Activated CD4-positive, alpha-beta T cell treated with anti-CD3 and anti-CD28 coated beads, Interleukin-2, amount 10 ng/mL, durations not matched to agents 24 days and 14 days (primary cell): ENCODE results near the gene OSM. TPM values are rescaled to one million over a fixed set of nuclear protein-coding genes. Genes with fewer than 3 reads are reported as not detected.

Experiments
- DNase-seq: peaks from one replicate; pipeline ENCODE4 v3.0.0; 2022
- H3K27ac Mint-ChIP-seq: one replicate; pipeline ENCODE4 v1.8.0; 2022; ENCODE audit warnings: mild to moderate bottlenecking, mixed read lengths
- H3K27me3 Mint-ChIP-seq: one replicate; pipeline ENCODE4 v1.8.0; 2022; ENCODE audit warnings: mixed read lengths
- H3K36me3 Mint-ChIP-seq: one replicate; pipeline ENCODE4 v1.8.0; 2022; ENCODE audit warnings: low read depth, mild to moderate bottlenecking, mixed read lengths
- H3K4me1 Mint-ChIP-seq: one replicate; pipeline ENCODE4 v1.8.0; 2021; ENCODE audit warnings: mixed read lengths
- H3K4me3 Mint-ChIP-seq: one replicate; pipeline ENCODE4 v1.8.0; 2022; ENCODE audit warnings: mild to moderate bottlenecking, moderate library complexity, mixed read lengths
- H3K9me3 Mint-ChIP-seq: one replicate; pipeline ENCODE4 v1.8.0; 2021; ENCODE audit warnings: mixed read lengths
- intact Hi-C: fragments of 100-400 bp; cut with micrococcal nuclease; formaldehyde crosslinking; loops from one replicate; pipeline ENCODE4 v1.15.1; 2023
- total RNA-seq: library from RNA; stranded (reverse); gene quantifications from 2 replicates; pipeline ENCODE4 v1.2.3, GENCODE V29; 2022

The OSM gene
- total RNA-seq, 1 donor from 2014 or later = 62.8 TPM

GRCh38 chr22:30254314-30254713, 12.3 kb downstream of the OSM start:
- Mint-ChIP-seq H3K4me1 (peaks cover 50% of the 10 kb centered on the region), H3K36me3 (no peaks in the 10 kb centered on the region), H3K27ac (peak overlapping the region; percentile 34), H3K9me3 (no peaks in the 10 kb centered on the region), H3K27me3 (no peaks in the 10 kb centered on the region), H3K4me3 (no peak overlapping the region)
- DNase-seq = no peak
- intact Hi-C loops = no loop called here

DNA sequence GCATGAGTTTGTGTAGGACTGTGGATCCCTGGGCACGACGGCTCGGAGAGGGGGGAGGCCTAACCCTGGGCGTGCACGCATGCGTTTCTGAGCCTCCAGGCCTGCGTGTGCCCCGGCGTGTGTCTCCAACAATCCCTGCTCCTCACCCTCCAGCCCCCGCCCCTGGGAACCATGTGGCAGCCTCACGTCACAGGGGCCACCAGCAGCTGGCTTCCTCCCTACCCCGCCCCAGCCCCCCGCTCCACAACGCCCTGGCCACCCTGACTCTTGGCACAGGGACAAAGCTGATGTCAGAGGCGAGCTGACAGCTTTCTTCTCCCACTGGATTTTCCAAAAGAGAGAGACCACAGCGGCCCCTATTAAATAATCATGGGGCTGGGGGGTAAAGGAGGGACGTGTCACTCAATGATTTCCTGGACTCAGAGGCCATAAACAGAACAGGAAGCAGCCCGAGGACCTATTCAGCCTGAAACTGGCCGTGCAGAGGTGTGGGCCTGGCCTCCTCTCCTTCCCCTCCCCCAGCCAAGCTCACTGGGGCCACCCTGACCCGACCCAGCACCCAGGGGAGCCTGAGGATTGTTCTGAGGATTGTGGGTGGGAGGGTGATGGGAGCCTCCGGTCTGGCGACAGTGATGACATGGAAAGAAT, 13.3 kb downstream of the OSM start:
- H3K36me3 Mint-ChIP-seq = no peaks in the 10 kb centered on the region
- no peaks in the 10 kb centered on the region for H3K27me3 Mint-ChIP-seq
- intact Hi-C loops = no loop called here
- no peaks in the 10 kb centered on the region for H3K9me3 Mint-ChIP-seq
- H3K4me3 Mint-ChIP-seq = peak overlapping the region; percentile 9
- no peak for DNase-seq
- peak overlapping the region; percentile 69 for H3K27ac Mint-ChIP-seq
- H3K4me1 Mint-ChIP-seq = peaks cover 50% of the 10 kb centered on the region

DNA sequence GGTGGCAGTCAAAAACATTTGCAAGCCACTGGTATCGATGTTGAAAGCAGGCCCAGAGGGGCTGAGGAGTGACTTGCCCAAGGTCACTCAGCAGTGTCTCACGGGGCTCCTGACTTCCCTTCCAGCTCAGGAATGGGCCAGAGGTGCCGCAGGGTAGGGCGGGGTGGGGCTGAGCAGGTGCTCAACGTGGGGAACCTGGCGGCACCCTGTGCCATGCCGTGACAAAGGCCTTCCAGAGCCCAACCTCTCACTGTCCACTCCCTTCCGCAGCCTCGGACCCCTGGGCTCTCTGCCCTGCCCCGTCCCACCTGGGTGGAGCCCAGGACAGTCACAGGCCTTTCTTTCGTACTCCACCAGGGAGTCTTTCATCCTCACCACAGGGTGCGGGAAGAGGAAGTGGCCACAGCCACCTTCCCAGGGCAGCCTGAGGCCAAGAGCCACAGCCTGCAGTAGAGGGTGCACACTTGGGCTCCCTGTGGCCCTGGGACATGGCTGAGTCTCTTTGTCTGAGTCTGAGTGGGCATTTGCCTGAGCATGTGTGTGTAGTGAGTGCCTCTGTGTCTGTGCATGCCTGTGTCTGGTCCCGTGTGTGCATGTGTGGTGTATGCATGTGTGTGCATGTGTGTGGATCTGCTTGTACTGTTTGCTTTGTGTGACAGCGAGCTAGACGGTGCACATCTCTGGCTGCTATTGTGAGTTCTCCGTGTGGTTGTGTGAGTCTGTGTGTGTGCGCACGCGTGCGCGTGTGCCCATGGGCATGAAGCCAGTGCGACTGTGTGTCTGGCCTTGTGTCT, 14.0 kb downstream of the OSM start:
- intact Hi-C loops = no loop called here
- Mint-ChIP-seq H3K4me1 (peaks cover 52% of the 10 kb centered on the region), H3K36me3 (no peaks in the 10 kb centered on the region), H3K4me3 (peak overlapping the region; percentile 9), H3K9me3 (no peaks in the 10 kb centered on the region), H3K27ac (peak overlapping the region; percentile 52), H3K27me3 (no peaks in the 10 kb centered on the region)
- DNase-seq = no peak

- no peaks in the 10 kb centered on the region for H3K36me3 Mint-ChIP-seq
- intact Hi-C loops = no loop called here
- H3K27me3 Mint-ChIP-seq = no peaks in the 10 kb centered on the region
- peaks cover 60% of the 10 kb centered on the region for H3K4me1 Mint-ChIP-seq
- H3K9me3 Mint-ChIP-seq = no peaks in the 10 kb centered on the region
- DNase-seq = no peak
- H3K4me3 Mint-ChIP-seq = no peak overlapping the region
- H3K27ac Mint-ChIP-seq = no peak overlapping the region
Measured at GRCh38 chr22:30251711-30252110, 14.9 kb downstream of the OSM start.

DNA sequence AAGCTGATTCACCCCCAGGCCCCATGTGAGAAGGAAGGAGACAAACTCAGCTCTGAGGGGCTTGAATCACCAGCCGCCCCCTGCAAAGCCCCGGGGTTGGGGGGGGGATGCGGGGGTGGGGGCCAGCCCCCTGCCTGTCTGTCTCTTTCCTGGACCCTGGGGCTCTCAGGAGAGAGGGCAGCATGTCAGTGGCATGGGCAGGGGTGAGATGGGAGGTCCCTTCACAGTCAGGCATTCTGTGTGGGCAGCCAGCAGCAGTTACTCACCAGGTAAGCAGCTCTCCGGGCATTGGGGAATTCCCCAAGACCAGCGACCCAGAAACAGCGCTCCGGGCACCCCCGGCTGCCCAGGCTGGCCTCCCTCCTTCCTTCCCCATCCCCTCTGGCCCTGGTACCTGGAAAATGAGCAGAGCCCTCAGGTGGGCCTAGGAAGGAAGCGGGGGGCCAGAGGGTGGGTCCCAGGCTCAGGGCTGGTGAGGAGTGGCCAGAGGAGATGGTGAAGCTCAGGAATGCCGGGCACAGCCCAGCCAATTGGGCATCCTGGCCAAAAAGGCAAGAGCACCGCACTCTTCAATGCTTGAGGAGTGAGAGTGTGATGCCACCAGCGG, 15.9 kb downstream of the OSM start:
- intact Hi-C loops = no loop called here
- Mint-ChIP-seq H3K4me3 (peak overlapping the region; percentile 55), H3K27me3 (no peaks in the 10 kb centered on the region), H3K36me3 (peaks cover 7% of the 10 kb centered on the region), H3K27ac (peak overlapping the region; percentile 84), H3K9me3 (no peaks in the 10 kb centered on the region), H3K4me1 (peaks cover 56% of the 10 kb centered on the region)
- DNase-seq = no peak

- intact Hi-C loops = no loop called here
- Mint-ChIP-seq H3K9me3 (no peaks in the 10 kb centered on the region), H3K36me3 (peaks cover 14% of the 10 kb centered on the region), H3K27me3 (no peaks in the 10 kb centered on the region), H3K4me3 (peak overlapping the region; percentile 55), H3K27ac (peak overlapping the region; percentile 84), H3K4me1 (peaks cover 57% of the 10 kb centered on the region)
- DNase-seq = no peak
Measured at GRCh38 chr22:30250039-30250565, 16.5 kb downstream of the OSM start.

GRCh38 chr22:30249049-30250038, 17.3 kb downstream of the OSM start:
- H3K27me3 Mint-ChIP-seq = no peaks in the 10 kb centered on the region
- H3K4me1 Mint-ChIP-seq = peaks cover 63% of the 10 kb centered on the region
- no peaks in the 10 kb centered on the region for H3K9me3 Mint-ChIP-seq
- no peak overlapping the region for H3K4me3 Mint-ChIP-seq
- peak overlapping the region; percentile 93 for H3K27ac Mint-ChIP-seq
- no peak for DNase-seq
- intact Hi-C loops = loop anchor here (5.0 kb wide), 1 partner anchor 52 kb away; no protein-coding TSS in a partner anchor
- H3K36me3 Mint-ChIP-seq = peaks cover 21% of the 10 kb centered on the region

DNA sequence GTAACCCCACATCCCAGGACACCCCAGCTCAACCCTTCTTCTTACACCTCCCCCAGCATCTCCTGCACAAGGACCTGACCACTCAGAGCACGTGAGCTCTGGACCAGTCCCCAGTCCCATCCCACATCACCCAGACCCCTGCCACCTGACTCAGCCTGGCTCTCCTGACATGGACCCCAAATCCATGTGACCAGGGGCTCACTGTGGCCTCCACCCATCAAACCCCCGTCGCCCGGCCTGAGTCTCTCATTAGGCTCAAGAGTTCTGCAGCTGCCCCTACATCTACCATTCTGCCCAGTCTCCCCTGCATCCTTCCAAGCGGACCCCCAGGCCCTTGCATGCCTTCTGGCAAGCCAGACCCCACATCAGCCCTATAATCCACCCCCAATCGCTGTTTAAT, 18.2 kb downstream of the OSM start:
- Mint-ChIP-seq H3K9me3 (no peaks in the 10 kb centered on the region), H3K4me1 (peaks cover 70% of the 10 kb centered on the region), H3K36me3 (peaks cover 30% of the 10 kb centered on the region), H3K4me3 (peak overlapping the region; percentile 64), H3K27me3 (no peaks in the 10 kb centered on the region), H3K27ac (peak overlapping the region; percentile 93)
- intact Hi-C loops = loop anchor here (5.0 kb wide), 1 partner anchor 51 kb away; no protein-coding TSS in a partner anchor
- no peak for DNase-seq

GRCh38 chr22:30247974-30248373, 18.7 kb downstream of the OSM start:
- H3K9me3 Mint-ChIP-seq = no peaks in the 10 kb centered on the region
- H3K4me3 Mint-ChIP-seq = peak overlapping the region; percentile 97
- DNase-seq = no peak
- H3K4me1 Mint-ChIP-seq = peaks cover 68% of the 10 kb centered on the region
- H3K27ac Mint-ChIP-seq = peak overlapping the region; percentile 93
- H3K27me3 Mint-ChIP-seq = no peaks in the 10 kb centered on the region
- intact Hi-C loops = loop anchor here (5.0 kb wide), 1 partner anchor 51 kb away; no protein-coding TSS in a partner anchor
- H3K36me3 Mint-ChIP-seq = peaks cover 35% of the 10 kb centered on the region

DNA sequence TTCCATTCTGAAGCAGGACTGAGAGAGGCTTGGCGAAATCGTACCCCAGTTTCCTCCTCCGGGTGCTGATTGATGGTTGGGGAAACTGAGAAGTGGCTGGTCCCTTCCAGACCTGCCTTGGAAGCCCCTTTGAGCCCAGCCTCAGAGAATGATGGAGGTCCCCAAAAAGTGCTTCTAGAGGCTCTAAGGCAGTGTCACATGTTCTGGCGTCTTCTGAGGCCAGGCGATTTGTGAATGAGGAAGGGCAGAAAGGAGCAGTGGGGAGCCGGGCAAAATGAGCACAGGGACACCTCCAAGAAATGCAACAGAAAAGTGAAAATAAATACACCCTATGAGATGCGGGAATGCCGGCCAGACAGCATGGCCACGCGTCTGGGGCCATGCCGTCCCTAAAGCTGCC, 19.1 kb downstream of the OSM start:
- Mint-ChIP-seq H3K27me3 (no peaks in the 10 kb centered on the region), H3K4me3 (peak overlapping the region; percentile 97), H3K4me1 (peaks cover 68% of the 10 kb centered on the region), H3K36me3 (peaks cover 39% of the 10 kb centered on the region), H3K9me3 (no peaks in the 10 kb centered on the region), H3K27ac (peak overlapping the region; percentile 93)
- no peak for DNase-seq
- intact Hi-C loops = loop anchor here (5.0 kb wide), 1 partner anchor 50 kb away; no protein-coding TSS in a partner anchor

DNA sequence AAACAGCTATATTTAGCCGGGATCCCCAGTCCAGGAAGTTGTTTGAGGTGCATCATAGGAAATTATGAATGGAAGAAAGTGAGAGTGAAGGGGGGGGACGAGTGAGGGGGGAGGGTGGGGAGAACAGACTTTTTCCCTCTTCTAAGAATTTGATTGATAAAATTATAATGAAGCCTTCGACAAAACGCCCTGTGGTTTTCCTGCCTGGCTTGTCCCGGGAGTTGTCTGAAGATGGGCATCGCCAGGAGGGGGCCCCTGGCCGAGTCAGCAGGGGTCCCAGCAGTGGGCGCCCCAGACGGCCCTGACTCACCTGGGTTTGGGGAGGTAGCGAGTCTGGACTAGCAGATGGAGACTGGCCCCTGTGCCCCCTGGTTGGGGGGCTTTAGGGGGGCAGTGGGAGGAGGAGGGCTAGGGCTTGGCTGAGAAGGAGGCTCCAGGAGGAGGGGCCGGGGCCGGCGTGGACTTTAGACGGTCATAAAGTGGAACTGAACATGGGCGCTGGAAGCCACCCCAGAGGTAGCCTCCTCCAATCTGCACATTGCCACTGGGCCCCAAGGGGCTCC, 19.8 kb downstream of the OSM start:
- Mint-ChIP-seq H3K36me3 (peaks cover 45% of the 10 kb centered on the region), H3K9me3 (no peaks in the 10 kb centered on the region), H3K27ac (peak overlapping the region; percentile 93), H3K4me1 (peaks cover 68% of the 10 kb centered on the region), H3K4me3 (peak overlapping the region; percentile 97), H3K27me3 (no peaks in the 10 kb centered on the region)
- intact Hi-C loops = loop anchor here (1.0 to 5.0 kb wide), 6 partner anchors 20 to 143 kb away; no protein-coding TSS in a partner anchor
- DNase-seq = peak; percentile 76

GRCh38 chr22:30245985-30246813, 20.5 kb downstream of the OSM start, which contains the start of gene LIF:
LIF (minus strand) TSS chr22:30246759; CDS start chr22:30246695, 64 bp downstream.
- peaks cover 49% of the 10 kb centered on the region for H3K36me3 Mint-ChIP-seq
- H3K27ac Mint-ChIP-seq = peak within 1 kb of the TSS; percentile 100
- peak; percentile 89 for DNase-seq
- H3K4me1 Mint-ChIP-seq = peaks cover 67% of the 10 kb centered on the region
- intact Hi-C loops = loop anchor here (1.0 to 5.0 kb wide), 7 partner anchors 21 to 142 kb away; no protein-coding TSS in a partner anchor
- H3K4me3 Mint-ChIP-seq = peak within 1 kb of the TSS; percentile 97
- no peaks in the 10 kb centered on the region for H3K27me3 Mint-ChIP-seq
- no peaks in the 10 kb centered on the region for H3K9me3 Mint-ChIP-seq
